GM20431 (cell line): Measurements from ENCODE around the gene ESRP2.

ENCODE experiments used
- in situ Hi-C: fragments of 300-500 bp; cut with MseI, MboI; formaldehyde crosslinking; loops from one replicate; pipeline ENCODE4 v1.15.0; 2020; ENCODE audit warnings: low sequenced_read_pairs; ENCODE audit not compliant: unreplicated experiment

Gene ESRP2

DNA sequence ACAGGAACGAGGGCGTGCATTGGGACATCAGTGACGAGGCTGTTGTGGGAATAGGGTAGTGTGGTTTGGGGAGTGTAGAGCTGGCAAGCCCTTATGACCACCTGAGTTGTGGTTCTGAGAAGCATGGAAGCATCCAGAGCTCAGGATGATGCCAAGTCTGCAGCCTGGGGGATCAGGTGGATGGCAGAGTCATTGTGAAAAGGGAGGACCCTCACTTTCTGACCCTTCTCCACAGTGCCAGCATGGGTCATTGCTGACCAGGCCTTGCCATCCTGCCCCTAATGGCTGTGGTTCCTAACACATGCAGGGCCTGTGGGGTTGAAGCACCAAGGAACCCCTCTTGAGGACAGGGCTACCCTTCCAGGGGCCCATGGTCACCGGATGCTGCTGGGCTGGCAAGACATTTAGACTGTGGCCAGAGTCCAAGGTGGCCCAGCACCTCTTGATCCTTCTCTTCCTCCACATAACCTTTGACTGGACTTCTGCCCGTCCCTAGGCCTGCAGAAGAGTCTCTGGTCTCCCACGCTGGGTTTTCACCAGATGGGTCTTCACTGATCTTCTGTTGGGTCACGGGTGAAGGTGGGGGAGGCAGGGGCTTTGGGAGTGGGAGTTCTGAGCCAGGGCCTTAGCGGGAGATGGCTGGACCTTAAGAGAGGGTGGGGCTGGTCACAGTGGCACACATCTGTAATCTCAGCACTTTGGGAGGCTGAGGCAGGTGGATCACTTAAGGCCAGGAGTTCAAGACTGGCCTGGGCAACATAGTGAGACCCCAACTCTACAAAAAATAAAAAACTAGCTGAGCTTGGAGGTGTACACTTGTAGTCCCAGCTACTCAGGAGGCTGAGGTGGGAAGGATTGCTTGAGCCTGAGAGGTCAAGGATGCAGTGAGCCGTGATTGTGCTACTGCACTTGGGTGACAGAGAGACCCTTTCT, 7.3 kb upstream of the ESRP2 start:
- in situ Hi-C loops: no loop called here

DNA sequence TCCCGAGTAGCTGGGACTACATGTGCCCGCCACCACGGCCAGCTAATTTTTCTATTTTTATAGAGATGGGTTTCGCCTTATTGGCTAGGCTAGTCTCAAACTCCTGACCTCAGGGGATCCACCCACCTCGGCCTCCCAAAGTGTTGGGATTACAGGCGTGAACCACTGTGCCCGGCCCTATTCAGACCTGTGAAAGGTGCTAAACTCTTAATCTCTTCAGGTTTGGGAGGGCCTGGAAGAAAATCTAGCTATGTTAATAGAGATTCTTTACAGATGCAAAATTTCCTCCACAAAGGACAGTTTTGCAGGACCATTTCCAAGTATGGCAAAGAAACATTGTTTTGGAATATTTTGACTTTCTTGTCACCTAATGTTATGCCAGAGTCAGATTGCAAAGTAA, 6.2 kb upstream of the ESRP2 start:
- in situ Hi-C loops: no loop called here

DNA sequence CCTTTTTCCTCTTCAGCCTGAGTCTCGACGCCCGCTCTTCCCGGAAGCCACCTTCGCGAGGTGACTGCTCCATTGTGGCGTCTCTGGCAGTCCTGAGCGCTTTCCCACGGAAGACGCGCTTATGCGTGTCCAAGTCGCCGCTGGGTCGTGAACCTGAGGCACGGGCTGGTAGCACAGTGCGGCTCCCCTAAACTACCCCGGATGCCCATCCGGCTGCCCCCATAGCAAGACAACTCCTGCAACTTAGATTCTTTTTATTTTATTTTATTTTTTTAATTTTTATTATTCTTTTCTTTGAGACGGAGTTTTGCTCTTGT, 2.1 kb upstream of the ESRP2 start:
- in situ Hi-C loops: no loop called here

DNA sequence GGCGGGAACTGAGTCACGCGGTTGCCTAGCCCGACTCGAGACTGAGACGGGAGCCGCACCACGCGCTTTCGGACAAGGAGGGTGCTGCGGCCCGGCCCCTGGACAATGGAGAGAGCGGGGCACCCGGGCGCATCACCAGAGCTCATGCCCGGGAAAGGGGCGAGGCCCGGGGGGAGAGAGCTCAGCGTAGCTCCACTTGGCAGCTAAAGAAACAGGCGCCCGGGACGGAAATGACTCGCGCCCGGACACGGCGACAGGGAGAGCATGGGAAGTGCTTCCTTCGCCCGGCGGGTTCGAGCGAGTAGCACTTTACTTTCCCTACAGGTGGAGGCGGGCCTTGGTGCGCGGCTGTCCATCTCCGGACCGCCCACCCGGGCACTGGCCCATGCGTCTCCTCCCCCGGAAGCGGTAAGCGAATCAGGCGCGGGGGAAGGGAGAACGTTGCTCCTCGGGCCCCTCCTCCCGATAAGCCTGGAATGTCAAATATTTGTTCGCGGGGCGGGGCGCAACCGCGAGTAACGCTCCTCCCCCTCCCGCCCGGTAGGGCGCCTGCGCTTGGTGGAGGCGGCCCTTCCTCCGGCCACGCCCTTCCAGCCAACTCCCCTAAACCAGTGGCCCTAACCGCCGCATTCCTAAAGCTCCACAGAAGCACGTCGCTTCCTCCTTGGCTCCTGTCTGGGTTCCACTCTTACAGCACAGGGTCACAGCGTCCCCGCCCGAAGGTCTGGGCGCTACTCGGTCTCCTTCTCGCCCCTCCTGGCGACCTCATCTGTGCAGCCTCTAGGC, 1.5 kb upstream of the ESRP2 start:
- in situ Hi-C loops: no loop called here

DNA sequence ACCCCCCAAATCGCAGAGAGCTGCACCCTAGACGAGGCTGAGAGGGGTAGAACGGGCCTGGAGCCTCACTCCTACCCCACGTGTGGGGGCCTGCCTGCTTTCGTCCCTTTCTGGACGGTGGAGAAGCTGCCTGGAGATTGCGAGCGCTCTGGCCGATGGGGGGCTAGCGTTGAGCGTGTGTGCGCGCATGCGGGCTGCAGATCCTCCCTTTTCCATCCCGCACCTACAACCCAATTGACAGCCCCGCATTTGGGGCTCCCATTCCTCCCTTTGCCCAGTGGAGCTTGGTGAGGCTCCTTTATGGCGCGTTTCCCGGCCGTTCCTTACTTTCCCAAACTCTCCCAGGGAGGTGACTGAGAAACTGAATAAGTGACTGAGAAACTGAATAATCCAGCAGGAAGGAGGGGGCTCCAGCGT, 907 bp upstream of the ESRP2 start:
- in situ Hi-C loops: no loop called here

DNA sequence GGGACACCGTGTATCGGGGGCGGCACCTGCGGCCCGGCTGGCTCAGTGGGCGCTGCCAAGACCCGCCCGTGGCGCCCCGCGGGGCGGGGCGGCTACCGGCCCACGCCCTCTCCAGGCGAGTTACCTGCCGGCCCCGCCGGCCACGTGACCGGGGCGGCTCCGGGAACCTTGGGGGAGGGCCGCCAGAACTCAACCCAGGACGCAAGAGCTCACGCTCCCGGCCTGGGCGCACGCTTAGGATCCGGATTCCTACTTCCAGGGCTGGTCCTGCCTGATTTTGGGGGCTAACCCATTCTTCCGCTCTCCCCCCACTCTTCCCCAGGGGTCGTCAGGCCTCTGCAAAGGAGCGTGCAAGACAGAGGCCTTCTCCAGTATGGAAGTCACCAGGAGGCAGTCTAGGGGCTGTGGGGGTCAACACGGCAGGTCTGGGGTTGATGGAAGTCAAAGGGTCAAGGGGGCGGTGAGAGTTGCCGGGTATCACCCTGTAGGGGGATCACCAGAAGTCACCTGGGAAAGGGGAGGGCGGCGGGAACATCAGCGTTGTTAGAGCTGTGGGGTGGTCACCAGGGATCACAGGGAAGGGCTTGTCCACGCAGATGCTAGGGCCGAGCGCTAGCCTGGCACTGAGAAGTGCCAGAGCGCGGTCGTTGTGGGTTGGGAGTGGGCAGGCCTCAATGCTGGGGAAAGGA, 354 bp upstream of the ESRP2 start:
- in situ Hi-C loops: no loop called here

DNA sequence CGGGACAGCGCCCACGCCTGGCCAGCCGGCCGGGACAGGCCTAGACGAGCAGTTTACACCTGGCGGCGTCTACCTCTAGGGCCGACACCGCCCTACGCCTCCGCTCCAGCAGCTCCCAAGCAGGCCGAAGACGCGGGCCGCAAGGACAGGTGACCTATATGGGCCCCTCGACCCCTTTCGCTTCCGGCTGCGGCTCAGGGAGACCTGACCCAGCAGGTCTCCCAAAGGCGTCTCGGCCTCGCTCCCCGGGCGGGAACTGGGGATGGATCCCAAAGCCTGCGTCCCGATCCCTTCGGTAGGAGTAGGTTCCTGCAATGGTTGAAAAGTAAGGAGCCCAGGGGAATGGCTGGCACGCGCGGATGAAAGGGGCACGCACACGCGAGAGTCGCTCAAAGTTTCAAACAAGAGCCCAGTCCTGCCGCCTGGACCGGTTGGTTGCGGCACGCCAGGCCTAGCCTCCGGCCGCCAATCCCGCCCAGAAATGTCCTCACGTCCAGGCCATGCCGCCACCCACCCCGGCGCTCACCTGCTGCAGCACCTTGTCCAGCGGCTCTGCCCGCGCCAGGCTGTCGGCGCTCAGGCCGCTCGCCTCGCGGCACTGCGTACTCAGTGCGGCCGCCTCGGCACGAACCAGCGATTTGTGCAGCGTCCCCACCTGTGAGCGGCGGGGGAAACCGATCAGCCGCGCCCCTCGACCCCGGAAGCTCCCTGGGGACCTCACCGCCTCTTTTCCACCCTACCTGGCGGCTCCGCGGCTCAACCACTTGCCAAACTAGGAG, 630 bp downstream of the ESRP2 start:
- in situ Hi-C loops: no loop called here

DNA sequence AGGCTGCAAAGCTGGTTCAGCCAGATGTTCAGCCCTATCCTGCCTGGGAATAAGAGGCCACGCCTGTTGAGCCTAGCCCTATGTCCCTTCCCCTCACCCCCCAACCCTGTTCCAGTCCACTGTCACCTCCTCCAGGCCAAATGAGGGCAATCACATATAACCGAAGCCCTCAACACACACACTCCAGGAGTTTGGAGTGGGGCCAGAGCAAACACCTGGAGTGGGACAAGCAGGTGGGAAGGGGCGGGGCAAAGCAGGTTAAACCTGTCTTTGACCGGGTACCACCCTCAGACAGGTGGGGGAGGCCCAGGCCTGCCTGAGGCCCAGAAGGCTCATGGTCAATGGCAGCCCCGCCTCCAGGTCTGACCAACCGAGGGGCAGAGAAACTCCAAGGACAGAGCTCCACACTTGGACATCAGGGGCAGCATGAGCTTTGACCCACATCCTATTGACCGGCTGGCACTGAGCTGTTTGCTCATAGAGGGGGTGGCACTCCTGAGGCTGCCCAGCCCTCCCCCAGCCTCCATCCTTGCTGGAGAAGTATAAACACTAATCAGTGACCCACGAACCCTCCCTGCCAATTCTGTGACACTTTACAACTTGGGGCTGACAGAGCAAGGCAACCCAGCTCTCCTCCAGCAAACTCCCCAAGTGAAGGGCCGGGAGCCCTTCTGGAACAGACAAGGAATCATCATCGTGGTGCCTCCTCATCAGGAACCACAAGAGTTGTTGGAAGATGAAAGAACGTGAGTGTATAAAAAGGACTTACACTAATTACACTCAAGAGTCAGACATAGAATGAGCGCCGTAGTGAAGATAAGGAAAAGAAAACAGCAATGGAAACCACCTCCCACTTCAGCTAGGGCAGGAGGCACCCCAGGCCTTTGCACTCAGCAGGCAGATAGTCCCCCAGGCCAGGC, 1.5 kb downstream of the ESRP2 start:
- in situ Hi-C loops: no loop called here

DNA sequence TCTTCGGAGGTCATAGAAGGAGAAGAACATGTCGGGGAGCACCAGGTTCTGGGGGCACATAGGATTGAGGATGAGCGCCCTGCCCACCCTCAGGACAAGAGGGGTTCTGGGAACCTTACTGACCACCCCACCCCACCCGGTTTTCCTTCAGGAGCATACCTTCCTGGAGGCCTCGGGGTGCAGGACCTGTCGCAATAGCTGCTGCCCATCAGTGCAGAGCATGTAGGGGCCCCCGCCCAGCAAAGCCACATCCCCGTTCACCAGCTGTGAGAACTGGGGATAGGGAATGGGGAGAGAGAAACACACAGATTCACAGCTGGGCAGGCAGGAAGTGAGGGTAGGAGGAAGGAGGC, 2.1 kb downstream of the ESRP2 start:
- in situ Hi-C loops: no loop called here

DNA sequence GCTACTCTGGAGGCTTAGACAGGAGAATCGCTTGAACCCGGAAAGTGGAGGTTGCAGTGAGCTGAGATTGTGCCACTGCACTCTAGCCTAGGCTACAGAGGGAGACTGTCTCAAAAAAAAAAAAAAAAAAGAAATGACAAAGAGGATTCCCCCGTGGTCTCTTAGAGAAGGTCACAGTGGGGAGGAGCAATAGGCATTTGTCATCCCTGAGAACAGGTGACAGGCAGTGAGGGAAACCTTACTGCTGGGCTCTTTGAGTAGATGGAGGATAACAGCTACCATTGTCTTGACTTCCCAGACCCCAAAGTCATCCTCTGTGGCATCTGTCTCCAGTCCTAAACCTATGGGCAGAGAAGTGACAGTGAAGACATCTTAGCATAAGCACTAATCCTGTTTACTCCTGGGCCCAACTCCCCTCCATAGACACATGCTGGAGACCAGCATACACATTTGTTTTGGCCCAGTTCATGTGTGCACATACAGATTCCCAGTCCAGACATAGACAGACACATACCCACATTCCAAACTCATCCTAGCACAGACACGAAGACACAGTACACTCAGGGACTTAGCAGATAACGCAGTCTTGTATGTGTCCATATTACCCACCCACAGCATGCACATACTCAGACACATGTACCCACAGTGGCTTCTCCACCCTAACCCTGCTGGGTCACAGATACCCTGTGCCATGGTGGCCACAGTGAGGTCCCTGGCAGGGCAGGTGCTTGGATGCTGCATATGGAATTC, 2.7 kb downstream of the ESRP2 start:
- in situ Hi-C loops: no loop called here

DNA sequence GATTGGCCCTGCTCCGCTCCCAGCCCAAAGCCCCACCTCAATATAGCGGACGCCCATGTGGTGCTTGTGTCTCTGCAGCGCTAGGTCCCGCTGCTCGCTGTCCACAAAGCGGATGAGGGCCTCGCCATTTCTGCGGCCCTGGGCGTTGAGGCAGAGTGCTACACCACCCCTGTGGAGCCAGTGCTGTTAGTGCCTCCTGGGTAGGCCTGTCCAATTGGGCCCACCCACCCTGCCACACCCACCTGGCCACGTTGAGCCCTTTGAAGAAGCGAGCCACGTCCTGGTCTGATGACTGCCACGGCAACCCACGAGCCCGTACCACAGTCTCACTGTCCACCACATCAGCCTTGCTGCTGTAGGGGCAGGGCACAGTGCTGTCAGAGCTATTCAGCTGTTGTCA, 3.6 kb downstream of the ESRP2 start:
- in situ Hi-C loops: no loop called here

DNA sequence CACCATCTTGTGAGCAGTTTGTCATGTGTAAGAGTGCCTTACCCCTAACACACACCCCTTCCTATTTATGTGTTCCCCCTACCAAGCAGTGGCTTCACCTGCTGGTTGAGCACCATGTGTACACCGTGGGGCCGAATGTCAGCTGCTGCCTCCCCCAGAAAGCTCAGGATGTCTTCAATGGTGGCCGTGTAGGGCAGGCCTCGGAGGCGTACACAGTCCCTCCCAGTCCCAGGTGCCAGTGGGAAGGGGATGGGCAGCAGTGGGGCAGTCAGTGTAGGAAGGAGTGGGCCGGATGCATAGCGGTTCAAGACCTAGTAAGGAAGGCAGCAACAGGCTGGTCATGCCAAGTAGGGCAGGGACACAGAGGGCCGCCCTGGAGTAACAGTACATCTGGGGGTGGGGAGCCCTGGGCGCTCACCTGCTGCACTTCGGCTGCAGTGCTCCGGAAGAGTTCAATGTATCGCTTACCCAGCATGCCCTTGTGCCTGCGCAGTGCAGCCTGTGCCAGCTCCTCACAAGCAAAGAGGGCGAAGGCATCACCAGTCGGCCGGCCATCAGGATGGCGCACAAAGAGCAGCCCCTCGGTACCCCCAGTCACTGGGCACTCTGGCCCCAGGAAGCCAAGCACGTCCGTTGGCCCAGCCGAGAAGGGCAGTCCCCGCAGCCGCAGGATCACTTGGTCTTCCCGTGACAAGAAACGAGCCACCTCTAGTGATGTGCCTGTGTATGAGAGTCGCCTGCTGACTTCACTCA, 4.4 kb downstream of the ESRP2 start:
- in situ Hi-C loops: no loop called here

DNA sequence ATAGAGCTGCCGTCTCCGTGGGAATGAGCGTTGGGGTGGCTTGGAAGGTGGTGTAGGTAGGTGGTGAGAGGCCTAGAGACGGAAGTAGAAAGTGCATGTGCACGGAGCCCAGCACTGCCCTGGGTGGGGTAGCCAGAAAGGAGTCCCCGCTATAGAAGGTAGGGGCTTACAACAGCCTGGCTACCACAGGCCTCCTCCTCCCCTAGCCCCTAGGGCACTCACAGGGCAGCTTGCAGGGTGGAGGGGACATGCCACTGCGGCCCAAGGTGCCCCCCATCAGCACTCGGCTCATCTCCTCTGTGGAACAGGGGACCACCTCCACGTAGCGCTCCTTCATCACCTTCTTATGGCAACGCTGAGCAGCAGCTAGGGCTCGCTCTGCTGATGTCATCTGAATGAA, 5.0 kb downstream of the ESRP2 start:
- in situ Hi-C loops: no loop called here

DNA sequence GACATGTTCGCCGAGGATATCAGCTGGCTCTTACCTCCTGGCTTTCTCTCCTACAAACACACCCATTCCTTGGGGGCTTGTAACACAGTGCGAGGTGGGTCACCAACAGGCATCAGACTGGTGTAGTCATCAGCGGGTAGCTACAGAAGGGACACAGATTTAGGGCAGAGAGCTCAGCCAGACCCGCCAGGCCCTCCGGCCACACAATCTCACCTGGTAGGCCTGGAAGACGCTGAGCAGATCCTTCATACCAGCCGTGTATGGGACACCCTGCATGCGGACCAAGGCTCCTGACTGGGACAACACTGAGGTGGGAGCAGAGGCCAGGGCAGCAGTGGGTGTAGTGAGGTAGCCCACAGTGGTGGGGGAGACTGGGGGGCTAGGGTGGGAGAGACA, 5.8 kb downstream of the ESRP2 start:
- in situ Hi-C loops: no loop called here

DNA sequence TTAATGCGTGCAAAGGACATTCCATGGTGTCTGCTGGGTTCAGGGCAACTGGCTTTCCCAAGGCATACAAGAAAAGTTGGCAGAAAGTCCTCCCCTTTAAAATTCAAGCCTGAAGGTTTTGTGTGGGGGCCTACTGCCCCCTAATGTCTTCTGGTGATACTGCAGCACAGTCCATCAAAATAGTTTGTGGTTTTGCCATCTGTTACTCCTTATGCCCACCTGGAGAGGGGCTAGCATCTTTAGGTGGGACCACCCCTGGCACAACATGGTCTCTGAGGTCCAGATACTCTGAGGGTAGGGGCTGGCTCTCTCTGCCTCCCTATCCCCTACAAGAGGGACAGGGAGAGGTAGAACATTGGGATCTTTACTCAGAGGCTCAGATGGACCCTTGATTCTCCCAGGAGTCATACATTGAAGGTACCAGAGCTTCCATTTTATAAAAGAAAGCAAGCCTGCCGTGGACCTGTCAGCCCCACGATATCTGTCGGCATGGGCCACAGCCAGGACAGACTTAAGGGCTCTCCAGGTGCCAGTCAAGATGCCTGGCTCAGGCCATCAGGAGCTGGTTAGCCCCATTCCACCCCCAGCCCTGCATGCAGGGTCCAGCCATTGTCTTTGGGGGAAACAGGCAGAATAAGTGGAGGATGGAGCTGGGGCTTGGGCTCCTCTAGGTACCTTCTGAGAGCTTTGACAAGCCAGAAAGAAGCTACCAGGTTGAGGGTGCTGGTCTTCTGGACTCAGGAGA, 6.3 kb downstream of the ESRP2 start:
- in situ Hi-C loops: no loop called here

DNA sequence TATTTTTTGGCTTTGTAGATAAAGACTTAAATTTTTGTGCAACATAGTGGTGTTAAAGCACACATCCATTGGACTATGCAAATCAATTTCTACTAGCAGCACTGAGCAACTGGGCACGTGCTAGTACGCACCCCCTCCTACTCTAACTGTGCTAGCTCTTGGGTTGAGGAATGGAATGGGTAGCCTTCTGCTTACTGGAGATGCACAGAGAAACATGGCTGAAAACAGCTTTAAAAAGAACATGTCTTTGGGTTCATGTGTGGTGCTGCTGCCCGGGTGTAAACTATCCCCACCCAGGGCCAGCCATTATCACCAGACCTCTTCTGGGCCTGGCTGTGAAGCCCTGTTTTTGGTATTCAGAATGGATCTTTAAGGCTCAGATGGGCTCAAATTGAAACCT, 7.3 kb downstream of the ESRP2 start:
- in situ Hi-C loops: no loop called here

DNA sequence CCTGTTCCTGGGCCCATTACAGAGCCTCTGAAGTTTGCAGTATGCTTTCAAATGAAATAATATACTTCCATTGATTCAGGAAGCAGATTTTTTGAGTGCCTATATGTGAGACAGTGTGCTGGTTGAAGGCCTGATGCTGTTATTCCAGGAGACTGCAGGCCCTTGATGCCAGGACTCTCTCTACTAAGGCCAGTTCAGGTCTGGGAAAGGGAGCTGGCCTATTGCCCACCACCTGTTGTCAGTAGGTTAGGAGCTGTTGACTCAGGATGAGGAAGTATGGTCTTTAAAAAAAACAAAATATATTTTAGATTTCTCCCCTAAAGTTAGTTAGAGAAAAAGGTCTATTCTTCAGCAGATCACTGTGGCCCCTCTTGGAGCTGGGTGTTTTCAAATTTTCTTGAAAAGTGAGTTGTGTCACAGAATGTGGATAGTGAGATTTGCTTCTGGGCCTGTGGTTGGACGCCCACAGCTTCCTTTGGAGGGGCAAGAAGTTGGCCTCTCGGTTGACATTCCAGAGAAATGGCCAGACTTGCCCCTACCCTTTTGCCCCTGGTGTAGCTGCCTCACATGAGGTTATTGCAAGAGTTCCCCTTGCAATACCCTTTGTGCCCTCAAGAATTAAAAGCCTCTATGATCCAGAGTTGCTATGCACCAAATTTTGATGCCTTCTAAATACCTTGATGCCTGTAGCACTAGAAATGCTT, 7.9 kb downstream of the ESRP2 start:
- in situ Hi-C loops: no loop called here
